IPS-18a (cell line): ENCODE results near the gene SUPT4H1.

Experiments used
- H3K27ac ChIP-seq: one replicate; pipeline ENCODE4 v1.5.1; 2013; ENCODE audit warnings: low read length
- H3K27me3 ChIP-seq: one replicate; pipeline ENCODE4 v1.6.1; 2013; ENCODE audit warnings: mild to moderate bottlenecking, low read length; ENCODE audit not compliant: control insufficient read depth, insufficient read depth
- H3K36me3 ChIP-seq: one replicate; pipeline ENCODE4 v1.6.1; 2013; ENCODE audit warnings: low read depth, low read length; ENCODE audit not compliant: control insufficient read depth
- H3K4me1 ChIP-seq: one replicate; pipeline ENCODE4 v1.6.1; 2013; ENCODE audit warnings: low read depth, low read length; ENCODE audit not compliant: control insufficient read depth
- H3K4me3 ChIP-seq: one replicate; pipeline ENCODE4 v1.5.1; 2013; ENCODE audit warnings: low read length
- H3K9ac ChIP-seq: one replicate; pipeline ENCODE4 v1.6.1; 2013; ENCODE audit warnings: mild to moderate bottlenecking, low read length, moderate library complexity
- H3K9me3 ChIP-seq: one replicate; pipeline ENCODE4 v1.6.1; 2013; ENCODE audit warnings: low read depth, low read length; ENCODE audit not compliant: control insufficient read depth

SUPT4H1 gene

GRCh38 chr17:58308985-58309917 is 42.8 kb downstream of the SUPT4H1 start:
- no peak overlapping the region for H3K9ac ChIP-seq
- H3K4me3 ChIP-seq: no peak overlapping the region
- H3K27me3 ChIP-seq: no peaks in the 10 kb centered on the region
- no peak overlapping the region for H3K27ac ChIP-seq
- H3K9me3 ChIP-seq: no peaks in the 10 kb centered on the region
- H3K4me1 ChIP-seq: no peaks in the 10 kb centered on the region
- no peaks in the 10 kb centered on the region for H3K36me3 ChIP-seq

- Histone ChIP-seq H3K9me3 (no peaks in the 10 kb centered on the region), H3K9ac (no peak overlapping the region), H3K4me1 (no peaks in the 10 kb centered on the region), H3K4me3 (no peak overlapping the region), H3K27me3 (no peaks in the 10 kb centered on the region), H3K36me3 (no peaks in the 10 kb centered on the region), H3K27ac (no peak overlapping the region)
Measured at GRCh38 chr17:58308173-58308984, 43.6 kb downstream of the SUPT4H1 start.

GRCh38 chr17:58307468-58308172 is 44.4 kb downstream of the SUPT4H1 start:
- Histone ChIP-seq H3K27ac (no peak overlapping the region), H3K9ac (no peak overlapping the region), H3K27me3 (no peaks in the 10 kb centered on the region), H3K9me3 (no peaks in the 10 kb centered on the region), H3K4me3 (no peak overlapping the region), H3K4me1 (no peaks in the 10 kb centered on the region), H3K36me3 (no peaks in the 10 kb centered on the region)

GRCh38 chr17:58306131-58306951 is 45.7 kb downstream of the SUPT4H1 start:
- H3K27ac ChIP-seq: no peak overlapping the region
- no peaks in the 10 kb centered on the region for H3K36me3 ChIP-seq
- no peak overlapping the region for H3K9ac ChIP-seq
- H3K27me3 ChIP-seq: no peaks in the 10 kb centered on the region
- H3K9me3 ChIP-seq: no peaks in the 10 kb centered on the region
- no peak overlapping the region for H3K4me3 ChIP-seq
- H3K4me1 ChIP-seq: no peaks in the 10 kb centered on the region

- Histone ChIP-seq H3K27ac (no peak overlapping the region), H3K4me1 (no peaks in the 10 kb centered on the region), H3K9ac (no peak overlapping the region), H3K27me3 (no peaks in the 10 kb centered on the region), H3K36me3 (no peaks in the 10 kb centered on the region), H3K9me3 (no peaks in the 10 kb centered on the region), H3K4me3 (no peak overlapping the region)
Measured at GRCh38 chr17:58305626-58306025, 46.4 kb downstream of the SUPT4H1 start.

- Histone ChIP-seq H3K4me3 (no peak overlapping the region), H3K9me3 (no peaks in the 10 kb centered on the region), H3K27me3 (no peaks in the 10 kb centered on the region), H3K9ac (no peak overlapping the region), H3K4me1 (no peaks in the 10 kb centered on the region), H3K27ac (peak overlapping the region; percentile 24), H3K36me3 (no peaks in the 10 kb centered on the region)
Measured at GRCh38 chr17:58304750-58305486, 47.1 kb downstream of the SUPT4H1 start.

- Histone ChIP-seq H3K4me3 (no peak overlapping the region), H3K27me3 (no peaks in the 10 kb centered on the region), H3K9me3 (no peaks in the 10 kb centered on the region), H3K9ac (no peak overlapping the region), H3K4me1 (no peaks in the 10 kb centered on the region), H3K27ac (peak overlapping the region; percentile 24), H3K36me3 (no peaks in the 10 kb centered on the region)
Measured at GRCh38 chr17:58303971-58304749, 47.8 kb downstream of the SUPT4H1 start.

GRCh38 chr17:58302919-58303585 is 48.9 kb downstream of the SUPT4H1 start:
- H3K9me3 ChIP-seq: no peaks in the 10 kb centered on the region
- H3K4me3 ChIP-seq: no peak overlapping the region
- no peak overlapping the region for H3K27ac ChIP-seq
- H3K9ac ChIP-seq: no peak overlapping the region
- H3K27me3 ChIP-seq: no peaks in the 10 kb centered on the region
- H3K36me3 ChIP-seq: no peaks in the 10 kb centered on the region
- H3K4me1 ChIP-seq: no peaks in the 10 kb centered on the region

GRCh38 chr17:58302171-58302918 is 49.7 kb downstream of the SUPT4H1 start:
- H3K4me1 ChIP-seq: no peaks in the 10 kb centered on the region

More at GRCh38 chr17:58302171-58302918, 49.7 kb downstream of the SUPT4H1 start:
- Histone ChIP-seq H3K27me3 (no peaks in the 10 kb centered on the region), H3K9me3 (no peaks in the 10 kb centered on the region), H3K4me3 (no peak overlapping the region), H3K27ac (no peak overlapping the region), H3K36me3 (no peaks in the 10 kb centered on the region), H3K9ac (no peak overlapping the region)
